PC-3 (cell line): ENCODE data around the gene HECTD2. TPM values are rescaled to one million over a fixed set of nuclear protein-coding genes. Genes with fewer than 3 reads are reported as not detected.
"Not testable (repeated sequence)": the region's sequence is repeated elsewhere in the genome, so short reads cannot be mapped to it uniquely, and the experiment has no call there.

Experiments used
- ATAC-seq: fragments of 200-7000 bp; cut with Tn5 transposase; 2 replicates; pipeline ENCODE4 v1.9.1; 2020; ENCODE audit warnings: mild to moderate bottlenecking, moderate library complexity
- BruUV-seq: library from RNA; stranded (reverse); fragments of 400-500 nt; replicated peaks from 2 replicates; lab custom pipeline; 2021; lab: Mats Ljungman, UMichigan
- CTCF ChIA-PET: fragments of 300-600 bp; sonication (Branson Sonifier 250); formaldehyde crosslinking; loops from one replicate; lab custom pipeline; 2022; ENCODE audit warnings: antibody characterized with exemption; lab: Charles Lee
- POLR2A ChIA-PET: fragments of 300-600 bp; sonication (Branson Sonifier 250); formaldehyde crosslinking; loops from one replicate; lab custom pipeline; 2022; ENCODE audit warnings: antibody characterized with exemption; ENCODE audit not compliant: unreplicated experiment; lab: Charles Lee
- DNase-seq: peaks from one replicate; pipeline ENCODE4 v3.0.0-alpha.2; 2015
- H2AFZ ChIP-seq: fragments of 300-600 bp; sonication (generic); 2 replicates; pipeline ENCODE4 v1.6.0; 2016; ENCODE audit warnings: antibody characterized with exemption, low read length
- H3F3A ChIP-seq: fragments of 300-600 bp; sonication (generic); one replicate; pipeline ENCODE4 v1.6.0; 2017; ENCODE audit warnings: antibody characterized with exemption, low read length, control low read depth, mild to moderate bottlenecking; ENCODE audit not compliant: unreplicated experiment
- H3K27ac ChIP-seq: fragments of 300-600 bp; sonication (generic); 2 replicates; pipeline ENCODE4 v1.5.1; 2016; ENCODE audit warnings: mild to moderate bottlenecking, low read length
- H3K27me3 ChIP-seq: fragments of 300-600 bp; sonication (generic); 2 replicates; pipeline ENCODE4 v1.6.1; 2016; ENCODE audit warnings: low read length, mixed read lengths
- H3K36me3 ChIP-seq: fragments of 300-600 bp; sonication (generic); 2 replicates; pipeline ENCODE4 v1.6.1; 2016; ENCODE audit warnings: low read depth, mixed run types, low read length, mixed read lengths
- H3K4me1 ChIP-seq: fragments of 300-600 bp; sonication (generic); 2 replicates; pipeline ENCODE4 v1.5.1; 2016; ENCODE audit warnings: low read length; ENCODE audit not compliant: insufficient read depth
- H3K4me2 ChIP-seq: fragments of 300-600 bp; sonication (generic); 2 replicates; pipeline ENCODE4 v1.6.0; 2016; ENCODE audit warnings: low read length
- H3K4me3 ChIP-seq: fragments of 300-600 bp; sonication (generic); 2 replicates; pipeline ENCODE4 v1.5.1; 2016; ENCODE audit warnings: mild to moderate bottlenecking, low read length, mixed read lengths
- H3K79me2 ChIP-seq: fragments of 300-600 bp; sonication (generic); 2 replicates; pipeline ENCODE4 v1.6.1; 2017; ENCODE audit warnings: low read length, mixed read lengths
- H3K9ac ChIP-seq: fragments of 300-600 bp; sonication (generic); 2 replicates; pipeline ENCODE4 v1.6.0; 2016; ENCODE audit warnings: mild to moderate bottlenecking, low read length
- H3K9me2 ChIP-seq: fragments of 300-600 bp; sonication (generic); replicated peaks from 2 replicates; pipeline ENCODE4 v1.6.1; 2016; ENCODE audit warnings: mixed run types, low read length, mixed read lengths
- H3K9me3 ChIP-seq: fragments of 300-600 bp; sonication (generic); 2 replicates; pipeline ENCODE4 v1.6.1; 2016; ENCODE audit warnings: low read length, mixed read lengths
- H4K20me1 ChIP-seq: fragments of 300-600 bp; sonication (generic); 2 replicates; pipeline ENCODE4 v1.6.1; 2016; ENCODE audit warnings: low read length, mixed read lengths
- CTCF ChIP-seq: fragments of 300-600 bp; sonication (generic); conservative IDR thresholded peaks from 2 replicates; pipeline ENCODE4 v1.5.1; 2017; ENCODE audit warnings: antibody characterized with exemption, low read depth, mild to moderate bottlenecking, low read length
- EZH2 ChIP-seq: fragments of 300-600 bp; sonication (generic); IDR thresholded peaks from one replicate; pipeline ENCODE4 v1.6.1; 2017; ENCODE audit warnings: antibody characterized with exemption, mild to moderate bottlenecking, low read length; ENCODE audit not compliant: unreplicated experiment
- EZH2phosphoT487 ChIP-seq: fragments of 300-600 bp; sonication (generic); IDR thresholded peaks from 2 replicates; pipeline ENCODE4 v1.6.1; 2018; ENCODE audit warnings: mild to moderate bottlenecking, antibody characterized with exemption, low read length, borderline replicate concordance
- intact Hi-C: fragments of 100-400 bp; cut with micrococcal nuclease; formaldehyde crosslinking; loops from 2 replicates; pipeline ENCODE4 v1.9.0; 2023
- total RNA-seq: library from RNA; depleted of rRNA; stranded (reverse); fragments of >200 nt; gene quantifications from 2 replicates; pipeline ENCODE4 v1.2.3, GENCODE V29; 2014

HECTD2 gene
- total RNA-seq, 1 experiment from 2014 or later = 2.9 TPM

- peak; percentile 80 for ATAC-seq
- Histone ChIP-seq H3K27me3 (no peaks in the 10 kb centered on the region; the same call in 1 of the 2 replicates), H2AFZ (peak overlapping the region; percentile 57), H3K36me3 (no peaks in the 10 kb centered on the region), H4K20me1 (no peaks in the 10 kb centered on the region), H3K27ac (no peak overlapping the region), H3K4me3 (peak overlapping the region; percentile 41; the same call in 1 of the 2 replicates), H3K4me2 (peak overlapping the region; percentile 71), H3K4me1 (no peaks in the 10 kb centered on the region), H3K9ac (no peak overlapping the region), H3K9me2 (no peaks in the 10 kb centered on the region), H3K9me3 (no peaks in the 10 kb centered on the region), H3F3A (no peaks in the 10 kb centered on the region), H3K79me2 (no peaks in the 10 kb centered on the region)
- intact Hi-C loops = loop anchor here (1.0 to 5.0 kb wide), 4 partner anchors 19 to 357 kb away; no protein-coding TSS in a partner anchor
- peak; percentile 71 for DNase-seq
- BruUV-seq = no TSS peak
- TF ChIP-seq EZH2 (no peak), CTCF (peak; percentile 62)
- POLR2A ChIA-PET = no interaction called here
- CTCF ChIA-PET = interaction anchor here (0.6 kb wide), 1 partner anchor 354 kb away, joined by 3 read pairs; no protein-coding TSS in a partner anchor
These were observed 20.3 kb upstream of the HECTD2 start for GRCh38 chr10:91389636-91390512.

- H2AFZ ChIP-seq, H3K9me3 ChIP-seq, H3K4me2 ChIP-seq, H4K20me1 ChIP-seq, H3K79me2 ChIP-seq, H3K9ac ChIP-seq, BruUV-seq, H3K36me3 ChIP-seq, H3K27me3 ChIP-seq, H3F3A ChIP-seq, H3K4me3 ChIP-seq, CTCF ChIA-PET, POLR2A ChIA-PET, ATAC-seq, DNase-seq, H3K4me1 ChIP-seq, H3K9me2 ChIP-seq, H3K27ac ChIP-seq: not testable (repeated sequence)
- intact Hi-C loops = loop anchor here (5.0 kb wide), 1 partner anchor 357 kb away; no protein-coding TSS in a partner anchor
These were observed 19.7 kb upstream of the HECTD2 start for GRCh38 chr10:91390513-91390825.

GRCh38 chr10:91391920-91392319, 18.2 kb upstream of the HECTD2 start:
- intact Hi-C loops = loop anchor here (5.0 kb wide), 1 partner anchor 355 kb away; no protein-coding TSS in a partner anchor
- TF ChIP-seq EZH2phosphoT487 (no peak), EZH2 (no peak), CTCF (no peak)
- Histone ChIP-seq H3K4me2 (no peak overlapping the region), H3F3A (no peaks in the 10 kb centered on the region), H3K9me3 (no peaks in the 10 kb centered on the region), H3K27me3 (no peaks in the 10 kb centered on the region), H3K4me3 (no peak overlapping the region), H2AFZ (no peak overlapping the region), H3K9me2 (no peaks in the 10 kb centered on the region), H3K79me2 (no peaks in the 10 kb centered on the region), H3K36me3 (no peaks in the 10 kb centered on the region), H4K20me1 (no peaks in the 10 kb centered on the region), H3K27ac (no peak overlapping the region), H3K4me1 (no peaks in the 10 kb centered on the region), H3K9ac (no peak overlapping the region)
- ChIA-PET POLR2A (no interaction called here), CTCF (no interaction called here)
- no peak for ATAC-seq
- BruUV-seq = no TSS peak
- DNase-seq = no peak
